Heart left ventricle (tissue), 13 donors: ENCODE results near the gene EVPL.

ENCODE experiments used
- POLR2A ChIP-seq, 2 donors: fragments of 450-650 bp; IDR thresholded peaks; one replicate each; pipeline ENCODE4 v1.6.1; 2017; ENCODE audit warnings: antibody characterized with exemption in 2 of 2, mild to moderate bottlenecking in 2 of 2, moderate library complexity in 2 of 2
- TF ChIP-seq, protein P1 (sequence below), 12 donors: fragments of 200-600 bp; sonication (generic) in 4 of 12; IDR thresholded peaks; one replicate each; pipeline versions ENCODE4 v1.5.0 to v1.8.0; 2018 to 2022; ENCODE audit warnings: antibody characterized with exemption in 12 of 12, mild to moderate bottlenecking in 5 of 12
- donor health status: ischemic (EF 13 %, LVEDD 7.1; RV severe dilation, severe dysfunction).
- donor health status: DM: no; HTN: yes; CAD: no.
- donor health status: DM: no; HTN: no; CAD: no.
- donor health status: ischemic (EF 25% LVEDD 6.9; RV normal size, moderate dysfunction).
- donor health status: ischemic (EF 25% LVEDD 5.7; RV mildly dilated, moderate dysfunction).
- donor health status: ischemic (EF 35%, LVEDD 5.7; RV mildly dilated, moderate dysfunction).
- donor health status: nonischemic (EF 11% LVEDD 7.7; RV severe dilation, severe dysfunction).
- donor health status: DM: yes; HTN: yes; CAD: no.
- donor health status: PGD.
- donor health status: ischemic (EF 29% LVEDD 5.4; RV normal size, mild dysfunction).
- donor health status: nonischemic (EF 23%, LVEDD 6.1; RV moderate dilation, normal function).

GRCh38 chr17:76038050-76038449 is 10.9 kb upstream of the EVPL start:
- TF ChIP-seq, protein P1, sequence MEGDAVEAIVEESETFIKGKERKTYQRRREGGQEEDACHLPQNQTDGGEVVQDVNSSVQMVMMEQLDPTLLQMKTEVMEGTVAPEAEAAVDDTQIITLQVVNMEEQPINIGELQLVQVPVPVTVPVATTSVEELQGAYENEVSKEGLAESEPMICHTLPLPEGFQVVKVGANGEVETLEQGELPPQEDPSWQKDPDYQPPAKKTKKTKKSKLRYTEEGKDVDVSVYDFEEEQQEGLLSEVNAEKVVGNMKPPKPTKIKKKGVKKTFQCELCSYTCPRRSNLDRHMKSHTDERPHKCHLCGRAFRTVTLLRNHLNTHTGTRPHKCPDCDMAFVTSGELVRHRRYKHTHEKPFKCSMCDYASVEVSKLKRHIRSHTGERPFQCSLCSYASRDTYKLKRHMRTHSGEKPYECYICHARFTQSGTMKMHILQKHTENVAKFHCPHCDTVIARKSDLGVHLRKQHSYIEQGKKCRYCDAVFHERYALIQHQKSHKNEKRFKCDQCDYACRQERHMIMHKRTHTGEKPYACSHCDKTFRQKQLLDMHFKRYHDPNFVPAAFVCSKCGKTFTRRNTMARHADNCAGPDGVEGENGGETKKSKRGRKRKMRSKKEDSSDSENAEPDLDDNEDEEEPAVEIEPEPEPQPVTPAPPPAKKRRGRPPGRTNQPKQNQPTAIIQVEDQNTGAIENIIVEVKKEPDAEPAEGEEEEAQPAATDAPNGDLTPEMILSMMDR (IDR thresholded peaks at IDR 0.05) = no peak
- no peak for TF ChIP-seq POLR2A (IDR thresholded peaks at IDR 0.05)
